NCI-H2227 (cell line): ENCODE data around the gene IP6K3.
A peak's percentile ranks its signal among the peaks of the same experiment; 100 is the strongest.

Source experiments
- DNase-seq: peaks from one replicate; lab custom pipeline; 2025; ENCODE audit not compliant: unreplicated experiment; lab: John Stamatoyannopoulos, UW

Gene IP6K3

DNA sequence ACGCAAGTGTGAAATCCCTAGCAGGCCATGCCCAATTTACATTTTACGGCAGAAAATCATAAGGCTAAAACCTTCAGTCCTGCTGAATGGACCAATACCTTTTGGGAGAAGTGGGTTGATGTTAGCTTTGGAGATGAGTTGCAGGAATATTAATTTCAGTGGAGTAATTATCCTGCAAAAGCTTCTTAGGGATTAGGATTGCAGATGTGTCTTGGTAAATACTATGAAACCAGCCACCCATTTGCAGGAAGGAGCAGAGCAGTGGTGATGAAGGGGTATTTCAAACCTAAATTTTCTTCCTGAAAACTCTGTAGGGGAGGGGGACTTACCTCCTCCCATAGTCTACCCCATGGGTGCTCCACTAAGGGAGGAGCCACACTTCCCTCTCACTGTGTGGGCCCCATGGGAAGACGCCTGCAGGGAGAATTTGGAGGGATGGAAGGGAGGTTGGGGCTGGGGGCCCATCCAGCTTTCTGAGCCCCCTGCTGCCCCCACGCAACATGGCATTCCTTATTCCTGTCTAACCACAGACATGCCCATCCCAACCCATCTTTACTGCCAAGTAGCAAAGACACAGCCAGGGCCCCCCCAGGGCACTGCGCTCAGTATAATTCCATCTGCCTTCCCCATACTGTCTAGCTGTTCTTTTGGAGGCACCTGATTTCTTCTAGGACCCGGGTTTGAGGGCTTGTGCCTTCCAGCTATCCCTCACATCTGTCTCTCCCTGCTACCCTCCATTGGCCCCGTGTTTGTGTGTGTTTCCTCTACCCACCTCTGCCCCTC lies 20.6 kb downstream of the IP6K3 start:
- no peak for DNase-seq

DNA sequence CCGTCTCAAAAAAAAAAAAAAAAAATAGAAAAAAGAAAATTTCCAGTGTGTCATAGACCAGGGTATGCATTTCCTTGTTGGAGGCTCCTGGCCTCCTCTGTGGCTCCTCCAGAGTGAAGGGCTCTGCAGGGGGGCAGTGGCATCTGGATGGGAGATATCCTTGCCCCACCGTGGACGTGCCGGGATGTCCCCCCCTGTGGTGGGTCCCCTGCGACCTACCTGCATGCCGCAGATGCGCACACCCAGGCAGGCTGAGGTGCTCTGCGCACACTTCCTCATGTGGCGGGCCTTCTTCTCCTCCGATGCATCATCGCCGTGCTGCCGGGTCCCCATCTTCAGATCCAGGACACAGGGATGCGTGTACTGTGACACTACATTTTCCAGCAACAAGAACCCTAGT lies 21.5 kb downstream of the IP6K3 start:
- no peak for DNase-seq

DNA sequence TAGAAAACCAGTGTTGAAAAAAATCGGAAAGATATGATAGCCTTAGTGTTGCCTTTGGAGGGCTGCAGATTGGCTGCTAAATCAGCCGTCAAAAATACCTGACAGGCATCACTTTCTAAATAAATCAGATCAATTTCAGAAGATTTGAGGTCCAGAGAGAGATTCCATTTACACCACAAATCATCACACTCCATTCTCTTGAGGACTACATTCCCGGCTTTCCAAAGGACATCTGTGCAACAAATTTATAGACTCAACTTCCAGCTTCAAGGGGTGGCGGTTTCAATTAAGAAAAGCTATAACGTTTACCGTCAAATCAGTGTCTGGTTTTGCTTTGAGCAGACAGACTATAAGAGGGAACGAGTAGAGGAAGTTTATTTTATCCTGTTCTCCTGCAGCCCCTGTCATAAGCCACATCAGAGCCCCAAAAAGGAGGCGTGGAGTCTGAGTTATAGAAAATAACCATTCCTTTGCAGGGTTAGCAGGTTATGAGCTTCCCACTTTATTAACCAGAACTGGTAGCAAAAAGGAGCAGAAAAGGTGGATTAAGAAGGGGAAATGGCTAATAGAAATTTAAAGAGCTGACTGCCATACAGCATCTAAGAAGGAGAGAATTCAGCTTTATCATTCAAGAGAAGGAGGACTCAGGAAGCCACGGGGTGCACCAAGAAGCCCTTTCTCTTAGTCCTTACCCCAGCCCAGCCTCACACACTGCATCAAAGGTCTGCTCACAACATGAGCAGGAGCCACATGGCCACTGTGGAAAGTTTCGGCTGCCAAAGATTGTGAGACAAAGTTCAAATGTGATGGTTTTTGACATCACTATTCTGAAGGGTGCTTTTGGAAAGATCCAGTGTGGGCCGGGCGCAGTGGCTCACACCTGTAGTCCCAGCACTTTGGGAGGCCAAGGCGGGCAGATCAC lies 22.3 kb downstream of the IP6K3 start:
- DNase-seq = no peak

DNA sequence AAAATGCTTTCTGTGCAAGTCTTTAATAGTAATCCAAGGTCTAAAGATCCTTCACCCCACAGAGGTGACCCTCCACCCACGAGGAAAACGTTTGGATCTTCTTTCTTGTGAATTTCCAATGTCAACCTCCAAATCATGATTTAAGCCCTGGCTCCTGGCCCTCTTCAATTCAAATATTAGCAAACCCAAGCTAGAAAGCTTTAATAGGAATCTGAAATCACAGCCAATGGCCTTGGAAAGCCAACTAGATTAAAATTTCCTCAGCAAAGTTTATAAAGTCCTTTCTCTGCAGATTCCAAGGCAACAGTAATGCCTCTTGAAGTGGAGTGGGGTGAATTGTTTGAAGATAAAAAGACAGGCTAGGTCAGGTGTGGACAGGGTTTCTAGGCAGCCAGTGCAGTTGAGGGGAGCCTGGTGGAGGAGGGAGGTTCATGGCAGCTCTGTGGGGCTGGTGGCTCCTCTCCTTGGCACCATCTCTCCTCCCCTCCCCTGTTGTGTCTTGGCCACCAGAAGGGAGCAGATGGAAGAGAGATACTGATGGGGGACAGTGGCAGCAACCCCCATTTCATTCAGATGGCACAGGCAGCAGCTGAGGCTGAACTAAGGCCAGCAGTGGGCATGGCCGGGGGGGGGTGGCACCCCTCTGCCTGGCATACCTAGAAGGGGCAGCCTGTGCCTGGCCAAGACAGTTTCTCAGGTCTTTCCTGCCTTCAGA lies 23.2 kb downstream of the IP6K3 start:
- DNase-seq = no peak

DNA sequence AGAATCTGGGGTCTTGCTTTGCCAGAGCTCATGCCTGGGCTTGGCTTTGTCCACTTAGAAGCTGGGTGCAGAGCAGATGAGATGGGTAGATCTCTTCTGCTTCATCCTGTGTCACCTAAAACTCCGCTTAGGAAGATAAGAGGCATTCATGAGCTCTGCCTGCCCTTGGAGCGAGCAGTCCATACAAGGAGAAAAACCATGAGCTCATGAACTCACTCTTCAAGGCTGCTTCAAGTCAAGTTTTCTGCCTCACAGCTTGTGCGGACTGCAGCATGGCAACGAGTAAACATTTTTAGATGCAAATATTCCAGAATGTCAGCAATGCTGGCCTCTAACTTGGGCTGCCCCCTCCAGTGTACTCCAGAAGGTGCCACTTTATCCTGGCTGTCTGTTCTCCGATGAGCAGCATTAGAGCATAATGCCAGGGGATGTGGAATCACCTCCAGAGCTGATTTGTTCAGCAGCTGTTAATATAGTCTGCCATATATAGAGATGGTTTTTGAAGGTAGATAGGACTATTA lies 24.5 kb downstream of the IP6K3 start:
- no peak for DNase-seq

GRCh38 chr6:33721508-33721907 lies 25.2 kb downstream of the IP6K3 start:
- no peak for DNase-seq

DNA sequence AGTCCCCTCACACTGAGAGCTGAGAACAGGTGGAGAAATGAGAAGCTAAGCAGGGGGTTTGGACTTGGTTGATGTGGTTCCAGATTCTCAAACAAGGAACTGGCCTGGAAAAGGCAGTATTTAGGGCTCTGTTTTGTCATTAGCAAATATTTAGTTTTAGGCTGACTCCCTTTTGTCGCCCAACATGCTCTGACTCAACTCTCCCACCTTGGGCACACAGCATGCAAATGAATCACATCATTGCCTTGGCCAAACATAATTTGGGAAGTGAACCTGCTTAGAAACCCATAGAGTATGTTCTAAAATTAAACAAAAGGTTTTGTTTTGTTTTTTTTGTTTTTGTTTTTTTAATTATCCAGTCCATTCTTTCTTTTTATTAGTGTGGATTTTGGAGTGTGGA lies 25.7 kb downstream of the IP6K3 start:
- no peak for DNase-seq

GRCh38 chr6:33719326-33719987 lies 27.2 kb downstream of the IP6K3 start:
- no peak for DNase-seq

- no peak for DNase-seq
These were observed 28.0 kb downstream of the IP6K3 start for GRCh38 chr6:33718713-33719112.

GRCh38 chr6:33717934-33718455 lies 28.7 kb downstream of the IP6K3 start:
- DNase-seq = no peak

DNA sequence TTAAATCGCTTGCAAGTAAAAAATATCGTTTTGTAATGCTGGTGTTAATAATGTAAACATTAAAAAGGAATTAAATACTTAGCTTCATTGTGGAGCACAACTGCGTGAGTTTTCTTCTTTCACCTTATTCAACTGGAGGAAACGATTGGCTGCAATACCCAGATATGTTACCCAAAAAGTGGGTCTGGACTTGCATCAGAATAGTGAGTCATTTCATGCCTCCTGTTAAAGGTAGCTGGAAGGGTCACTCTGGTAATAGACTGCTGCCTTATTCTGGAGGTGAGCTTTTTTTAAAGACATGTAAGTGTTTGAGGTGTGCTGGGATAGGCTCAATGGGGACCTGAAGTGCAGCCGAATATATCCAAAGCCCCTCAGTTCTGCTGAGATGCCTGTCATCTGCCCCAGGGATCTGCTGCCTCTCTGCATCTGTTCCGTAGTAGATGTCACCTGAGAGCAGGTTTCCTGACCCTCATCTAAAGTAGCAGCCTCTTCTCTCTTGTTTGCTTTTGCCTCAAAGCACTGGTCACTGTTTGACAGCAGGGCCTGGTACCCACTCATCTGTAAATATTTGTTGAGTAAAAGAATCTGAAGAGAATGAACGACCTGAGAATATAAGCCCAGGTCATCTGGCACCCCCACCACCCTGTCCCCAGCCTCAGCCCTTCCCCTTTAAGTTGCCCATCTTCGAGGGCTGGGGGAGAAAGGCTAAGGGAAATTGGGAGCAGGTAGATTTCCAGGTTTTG lies 29.6 kb downstream of the IP6K3 start:
- DNase-seq = no peak

DNA sequence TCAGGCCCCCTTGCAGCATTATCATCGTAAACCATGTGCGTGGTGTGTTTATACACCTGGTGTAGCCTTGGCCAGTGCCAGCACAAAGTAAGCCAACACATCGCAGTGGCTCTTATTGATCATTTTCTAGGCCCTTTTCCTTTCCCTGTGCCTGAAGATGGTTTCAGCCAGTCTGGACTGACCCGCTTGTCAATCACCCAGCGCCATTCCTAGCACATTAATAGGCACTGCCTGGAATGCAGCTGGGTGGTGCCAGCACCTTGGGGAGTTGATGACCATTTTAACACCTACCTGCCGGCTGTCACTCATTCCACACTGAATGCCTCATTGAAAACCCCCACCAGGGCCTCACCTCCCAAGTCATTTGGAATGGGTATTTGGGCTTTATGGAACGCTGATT lies 30.3 kb downstream of the IP6K3 start:
- DNase-seq = no peak

- no peak for DNase-seq
These were observed 32.2 kb downstream of the IP6K3 start for GRCh38 chr6:33714385-33715040.

DNA sequence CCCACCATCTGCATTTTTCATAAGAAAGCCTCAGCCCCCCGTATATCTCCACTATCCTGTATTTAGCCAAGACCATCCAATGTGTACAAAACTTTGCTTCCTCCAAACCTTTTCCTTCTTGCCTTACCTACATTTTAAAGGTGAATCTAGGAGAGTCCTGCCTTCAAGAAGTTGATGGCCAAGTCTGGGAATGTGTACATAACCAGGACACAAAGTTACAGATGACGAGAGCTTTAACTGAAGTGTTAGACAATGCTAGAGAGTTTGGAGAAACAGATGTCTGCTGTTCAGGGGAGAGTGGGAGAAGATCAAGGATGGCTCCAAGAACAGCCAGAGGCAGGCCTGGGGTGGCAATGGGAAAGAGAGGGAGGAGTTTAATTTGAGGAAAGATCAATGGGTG lies 32.9 kb downstream of the IP6K3 start:
- DNase-seq = no peak

GRCh38 chr6:33712914-33713313 lies 33.8 kb downstream of the IP6K3 start:
- no peak for DNase-seq

DNA sequence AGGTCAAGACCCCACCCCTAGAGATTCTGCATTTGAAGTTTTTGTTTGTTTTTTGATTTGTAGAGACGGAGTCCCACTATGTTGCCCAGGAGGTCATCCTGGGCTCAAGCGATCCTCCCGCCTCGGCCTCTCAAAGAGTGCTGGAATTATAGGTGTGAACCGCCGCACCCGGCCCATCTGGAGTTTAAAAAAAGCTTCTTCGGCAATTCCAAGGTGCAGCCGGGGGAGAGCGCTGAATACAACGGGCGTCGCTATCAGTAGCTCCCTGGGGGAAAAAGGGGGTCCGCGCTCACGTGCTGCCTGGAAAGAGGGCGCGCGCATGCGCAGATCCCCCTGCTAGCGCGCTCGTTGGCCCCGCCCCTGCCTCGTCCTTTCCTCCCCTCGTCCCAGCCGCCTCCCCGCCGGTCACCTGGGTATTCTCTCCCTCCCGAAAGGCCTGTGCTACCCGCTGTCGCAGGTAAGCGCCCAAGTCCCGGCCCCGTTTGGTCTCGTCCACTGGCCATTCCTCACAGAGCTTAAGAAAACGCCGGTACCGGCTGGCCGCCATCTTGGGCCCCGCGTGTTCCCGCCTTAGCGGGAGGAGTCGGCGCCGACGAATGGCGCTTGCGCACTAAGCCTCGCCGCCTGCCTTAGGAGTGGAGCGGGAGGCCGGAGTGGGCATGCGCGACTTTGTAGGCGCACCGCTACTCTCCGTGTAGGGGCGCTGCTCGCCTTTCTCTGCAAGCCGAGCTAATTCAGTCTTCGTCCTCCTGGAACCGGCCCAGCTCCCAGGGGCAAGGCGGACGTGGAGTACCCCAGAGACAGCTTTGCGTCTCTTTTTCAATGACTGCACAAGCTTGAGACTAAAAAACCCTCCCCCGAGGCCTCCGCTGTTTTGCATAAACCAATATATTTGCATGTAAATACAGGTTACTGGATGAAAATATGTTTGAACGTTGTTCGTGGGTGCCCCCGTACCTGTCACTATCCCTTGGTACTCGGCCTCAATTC lies 35.3 kb downstream of the IP6K3 start, which contains the start of gene UQCC2:
TSS of gene UQCC2 (minus strand) at position 561 of the 990 bp plus-strand sequence. CDS start at position 547, 14 bp downstream.
- peak; percentile 99 for DNase-seq

DNA sequence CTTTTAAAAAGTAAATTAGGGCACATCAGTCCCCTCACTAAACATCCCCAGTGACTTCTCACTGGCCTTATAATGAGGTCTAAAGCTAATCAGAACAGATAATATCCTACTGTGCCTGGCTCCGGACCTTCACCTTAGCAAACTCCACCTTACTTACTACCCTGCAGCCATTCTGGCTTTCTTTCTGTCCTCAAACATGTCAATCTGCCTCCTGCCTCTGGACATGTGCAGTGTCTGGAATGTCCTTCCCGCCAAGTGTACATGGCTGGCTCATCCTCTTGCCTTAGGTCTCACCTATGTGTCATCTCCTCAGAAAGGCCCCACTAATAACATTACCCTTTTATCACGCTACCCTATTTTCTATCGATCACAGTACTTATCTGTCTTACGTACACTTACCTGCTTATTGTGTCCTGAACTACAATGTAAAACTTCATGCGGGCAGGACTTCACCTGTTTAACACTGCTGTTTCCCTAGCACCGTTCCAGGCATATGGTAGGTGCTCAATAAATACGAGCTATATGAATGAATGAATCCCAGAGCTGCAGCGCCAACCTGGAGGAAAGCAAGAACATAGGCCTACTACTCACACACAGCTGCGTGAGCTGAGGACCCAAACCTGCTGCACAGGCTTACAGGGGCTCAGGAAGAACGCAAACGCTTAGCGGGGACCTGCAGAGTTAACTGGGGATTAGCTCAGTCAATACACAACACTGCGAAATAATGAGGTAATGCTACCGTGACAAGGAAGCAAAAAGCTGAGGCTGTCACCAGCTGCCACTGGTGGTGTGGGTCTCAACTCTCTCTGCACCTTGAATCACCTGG lies 36.2 kb downstream of the IP6K3 start:
- DNase-seq = peak; percentile 41
